ENCODE results near the gene ZNF528.

ZNF528 gene

DNA sequence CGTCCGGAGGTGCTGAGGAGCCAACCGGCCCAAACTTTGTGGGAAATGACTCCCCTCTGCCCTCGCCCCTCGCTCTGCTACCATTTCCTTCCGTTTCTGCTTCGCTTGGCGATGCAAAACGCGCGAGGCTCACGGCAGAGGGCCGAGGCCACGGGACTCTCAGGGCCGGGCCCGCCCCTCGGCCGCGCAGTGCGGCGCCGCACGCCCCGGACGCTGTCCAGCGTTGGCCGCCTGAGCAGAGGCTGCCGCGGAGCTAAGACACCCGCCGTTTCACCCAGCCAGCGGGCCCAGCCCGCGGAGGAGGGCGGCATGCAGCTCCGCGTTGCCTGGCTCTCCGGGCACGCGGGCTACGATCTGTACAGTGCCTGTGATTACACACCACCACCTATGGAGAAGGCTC lies 53.6 kb downstream of the ZNF528 start:
- no peaks in the 10 kb centered on the region for H3K4me1 ChIP-seq (ENCODE audit: insufficient read depth, low read length, severe bottlenecking)
- no peaks in the 10 kb centered on the region for H3K9me2 ChIP-seq (ENCODE audit: low read depth, low read length)
- no peaks in the 10 kb centered on the region for H3K36me3 ChIP-seq (ENCODE audit: insufficient read depth, low read length)
- H3K79me2 ChIP-seq (ENCODE audit: insufficient read depth, low read length): no peaks in the 10 kb centered on the region
- no peaks in the 10 kb centered on the region for H3K27me3 ChIP-seq (ENCODE audit: insufficient read depth, low read length)
- no peaks in the 10 kb centered on the region; the same call in 1 of the 2 replicates for H3K9me3 ChIP-seq (ENCODE audit: low read length)
- H3K27ac ChIP-seq (ENCODE audit: low read depth, low read length, poor library complexity, severe bottlenecking): no peak overlapping the region
- no peaks in the 10 kb centered on the region for H4K20me1 ChIP-seq (ENCODE audit: insufficient read depth, low read length)
- H3K4me3 ChIP-seq (ENCODE audit: low read depth, low read length, poor library complexity, severe bottlenecking): no peak overlapping the region
- H3K4me2 ChIP-seq (ENCODE audit: low read length): no peak overlapping the region
- no peak overlapping the region for H2AFZ ChIP-seq (ENCODE audit: low read length)
- H3K9ac ChIP-seq (ENCODE audit: low read length): no peak overlapping the region
- TF ChIP-seq, protein P1, sequence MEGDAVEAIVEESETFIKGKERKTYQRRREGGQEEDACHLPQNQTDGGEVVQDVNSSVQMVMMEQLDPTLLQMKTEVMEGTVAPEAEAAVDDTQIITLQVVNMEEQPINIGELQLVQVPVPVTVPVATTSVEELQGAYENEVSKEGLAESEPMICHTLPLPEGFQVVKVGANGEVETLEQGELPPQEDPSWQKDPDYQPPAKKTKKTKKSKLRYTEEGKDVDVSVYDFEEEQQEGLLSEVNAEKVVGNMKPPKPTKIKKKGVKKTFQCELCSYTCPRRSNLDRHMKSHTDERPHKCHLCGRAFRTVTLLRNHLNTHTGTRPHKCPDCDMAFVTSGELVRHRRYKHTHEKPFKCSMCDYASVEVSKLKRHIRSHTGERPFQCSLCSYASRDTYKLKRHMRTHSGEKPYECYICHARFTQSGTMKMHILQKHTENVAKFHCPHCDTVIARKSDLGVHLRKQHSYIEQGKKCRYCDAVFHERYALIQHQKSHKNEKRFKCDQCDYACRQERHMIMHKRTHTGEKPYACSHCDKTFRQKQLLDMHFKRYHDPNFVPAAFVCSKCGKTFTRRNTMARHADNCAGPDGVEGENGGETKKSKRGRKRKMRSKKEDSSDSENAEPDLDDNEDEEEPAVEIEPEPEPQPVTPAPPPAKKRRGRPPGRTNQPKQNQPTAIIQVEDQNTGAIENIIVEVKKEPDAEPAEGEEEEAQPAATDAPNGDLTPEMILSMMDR (IDR thresholded peaks at IDR 0.05; ENCODE audit: low read length): no peak
- no peak for TF ChIP-seq EZH2 (IDR thresholded peaks at IDR 0.05; ENCODE audit: borderline replicate concordance, low read length)
- no peaks in the 10 kb centered on the region for H3F3A ChIP-seq (ENCODE audit: insufficient read depth, low read length)

DNA sequence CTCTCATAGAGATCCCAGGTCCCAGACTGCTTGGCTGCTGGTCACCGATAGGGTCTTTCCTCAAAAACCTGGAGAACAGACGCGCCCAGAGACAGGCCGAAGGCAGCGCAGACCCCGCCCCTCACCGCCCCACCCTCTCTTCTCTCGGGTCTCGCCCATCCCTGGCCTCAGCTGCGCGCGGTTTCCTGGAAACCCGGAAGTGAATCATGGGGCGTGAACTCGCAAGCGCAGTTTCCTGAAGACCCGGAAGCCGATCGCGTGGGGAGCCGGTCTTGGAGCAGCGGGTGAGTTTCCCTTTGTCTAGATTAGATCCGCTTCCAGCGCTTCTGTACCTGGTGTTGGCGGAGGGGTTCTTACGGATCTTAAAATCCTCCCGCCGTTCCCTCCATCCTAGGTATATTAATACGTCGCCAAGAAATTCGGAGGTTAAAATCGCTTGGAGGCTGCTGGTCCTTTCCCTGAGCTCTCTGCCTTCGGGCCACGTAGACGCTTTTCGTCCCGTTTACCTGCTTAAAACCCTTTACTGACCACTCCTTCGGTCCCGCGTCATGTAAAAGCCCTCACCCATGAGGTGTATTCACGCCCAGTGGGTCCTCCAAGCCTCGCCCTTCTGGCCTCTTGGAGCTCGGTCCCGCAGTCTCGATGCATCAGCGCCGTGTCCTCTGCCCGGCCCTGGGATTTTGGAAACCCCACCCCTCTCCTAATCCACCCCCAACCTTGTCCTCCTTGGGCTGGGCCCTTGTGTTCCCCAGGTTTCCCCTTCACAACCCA lies 55.9 kb downstream of the ZNF528 start, which contains the start of gene ZNF578:
ZNF578 (plus strand) TSS at position 230 of the 771 bp plus-strand sequence. CDS start 48,293 bp downstream, outside the sequence.
- Histone ChIP-seq H3K4me3 (ENCODE audit: low read depth, low read length, poor library complexity, severe bottlenecking) (no peak within 1 kb of the TSS), H3K9me2 (ENCODE audit: low read depth, low read length) (no peaks in the 10 kb centered on the region), H3K27me3 (ENCODE audit: insufficient read depth, low read length) (no peaks in the 10 kb centered on the region), H4K20me1 (ENCODE audit: insufficient read depth, low read length) (no peaks in the 10 kb centered on the region), H3K36me3 (ENCODE audit: insufficient read depth, low read length) (no peaks in the 10 kb centered on the region), H3K9ac (ENCODE audit: low read length) (no peak within 1 kb of the TSS), H3K9me3 (ENCODE audit: low read length) (peaks cover 2% of the 10 kb centered on the region; the same call in 1 of the 2 replicates), H3K27ac (ENCODE audit: low read depth, low read length, poor library complexity, severe bottlenecking) (no peak within 1 kb of the TSS), H3K4me2 (ENCODE audit: low read length) (no peak within 1 kb of the TSS), H3K4me1 (ENCODE audit: insufficient read depth, low read length, severe bottlenecking) (no peaks in the 10 kb centered on the region), H3K79me2 (ENCODE audit: insufficient read depth, low read length) (no peaks in the 10 kb centered on the region), H2AFZ (ENCODE audit: low read length) (no peak within 1 kb of the TSS), H3F3A (ENCODE audit: insufficient read depth, low read length) (no peaks in the 10 kb centered on the region)
- TF ChIP-seq, protein P1 (IDR thresholded peaks at IDR 0.05; ENCODE audit: low read length): no peak
- TF ChIP-seq EZH2 (IDR thresholded peaks at IDR 0.05; ENCODE audit: borderline replicate concordance, low read length): no peak

DNA sequence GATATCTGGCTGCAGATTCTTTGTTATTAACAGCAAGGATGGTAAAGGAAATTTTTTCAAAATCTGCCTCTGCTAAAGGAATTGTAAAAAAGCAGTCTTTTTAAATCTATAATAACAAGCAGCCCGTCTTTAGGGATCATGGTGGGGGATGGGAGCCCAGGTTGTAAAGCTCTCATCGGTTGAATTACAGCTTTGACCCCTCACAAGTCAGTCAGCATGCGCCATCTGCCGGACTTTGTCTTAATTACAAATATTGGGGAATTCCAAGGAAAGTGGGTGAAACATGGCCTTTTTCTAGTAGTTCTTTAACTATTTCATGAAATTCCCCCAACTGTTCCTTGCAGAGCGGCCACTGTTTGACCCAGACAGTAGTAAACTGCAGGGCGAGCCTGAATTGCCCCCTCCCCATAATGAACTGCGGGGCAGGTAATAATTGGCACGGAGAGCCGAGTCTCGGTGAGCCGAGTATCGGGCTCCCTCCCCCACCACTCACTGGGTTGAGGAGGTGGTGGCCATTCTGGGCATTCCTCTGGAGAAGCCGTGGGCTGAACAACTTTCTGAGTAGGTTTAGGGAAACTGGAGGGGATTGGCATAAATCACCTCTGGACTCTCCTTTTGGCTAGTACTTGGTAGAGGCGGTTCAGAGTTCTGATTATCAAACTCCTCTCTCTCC lies 67.3 kb downstream of the ZNF528 start:
- Histone ChIP-seq H3F3A (ENCODE audit: insufficient read depth, low read length) (no peaks in the 10 kb centered on the region), H2AFZ (ENCODE audit: low read length) (no peak overlapping the region), H4K20me1 (ENCODE audit: insufficient read depth, low read length) (no peaks in the 10 kb centered on the region), H3K9me2 (ENCODE audit: low read depth, low read length) (no peaks in the 10 kb centered on the region), H3K9ac (ENCODE audit: low read length) (no peak overlapping the region), H3K27me3 (ENCODE audit: insufficient read depth, low read length) (no peaks in the 10 kb centered on the region), H3K27ac (ENCODE audit: low read depth, low read length, poor library complexity, severe bottlenecking) (no peak overlapping the region), H3K4me2 (ENCODE audit: low read length) (no peak overlapping the region), H3K9me3 (ENCODE audit: low read length) (0 out of 2 replicates have a peak, but pooled peaks cover 6% of the 10 kb centered on the region), H3K79me2 (ENCODE audit: insufficient read depth, low read length) (no peaks in the 10 kb centered on the region), H3K36me3 (ENCODE audit: insufficient read depth, low read length) (no peaks in the 10 kb centered on the region), H3K4me3 (ENCODE audit: low read depth, low read length, poor library complexity, severe bottlenecking) (no peak overlapping the region), H3K4me1 (ENCODE audit: insufficient read depth, low read length, severe bottlenecking) (no peaks in the 10 kb centered on the region)
- TF ChIP-seq EZH2 (IDR thresholded peaks at IDR 0.05; ENCODE audit: borderline replicate concordance, low read length): no peak
- TF ChIP-seq, protein P1 (IDR thresholded peaks at IDR 0.05; ENCODE audit: low read length): peak; percentile 53
